AG09319 (cell line): ENCODE results near the gene LYPLA2.
"Not testable (repeated sequence)": the region's sequence is repeated elsewhere in the genome, so short reads cannot be mapped to it uniquely, and the experiment has no call there.

Experiments used
- DNase-seq: peaks from one replicate; pipeline ENCODE4 v3.0.0-alpha.2; 2010; ENCODE audit warnings: low read depth; ENCODE audit errors: extremely low read depth
- TF ChIP-seq, protein P1 (sequence below): IDR thresholded peaks from 2 replicates; pipeline ENCODE4 v1.5.1; 2011; ENCODE audit warnings: low read depth, mild to moderate bottlenecking, inconsistent platforms, low read length, moderate library complexity

LYPLA2 gene

DNA sequence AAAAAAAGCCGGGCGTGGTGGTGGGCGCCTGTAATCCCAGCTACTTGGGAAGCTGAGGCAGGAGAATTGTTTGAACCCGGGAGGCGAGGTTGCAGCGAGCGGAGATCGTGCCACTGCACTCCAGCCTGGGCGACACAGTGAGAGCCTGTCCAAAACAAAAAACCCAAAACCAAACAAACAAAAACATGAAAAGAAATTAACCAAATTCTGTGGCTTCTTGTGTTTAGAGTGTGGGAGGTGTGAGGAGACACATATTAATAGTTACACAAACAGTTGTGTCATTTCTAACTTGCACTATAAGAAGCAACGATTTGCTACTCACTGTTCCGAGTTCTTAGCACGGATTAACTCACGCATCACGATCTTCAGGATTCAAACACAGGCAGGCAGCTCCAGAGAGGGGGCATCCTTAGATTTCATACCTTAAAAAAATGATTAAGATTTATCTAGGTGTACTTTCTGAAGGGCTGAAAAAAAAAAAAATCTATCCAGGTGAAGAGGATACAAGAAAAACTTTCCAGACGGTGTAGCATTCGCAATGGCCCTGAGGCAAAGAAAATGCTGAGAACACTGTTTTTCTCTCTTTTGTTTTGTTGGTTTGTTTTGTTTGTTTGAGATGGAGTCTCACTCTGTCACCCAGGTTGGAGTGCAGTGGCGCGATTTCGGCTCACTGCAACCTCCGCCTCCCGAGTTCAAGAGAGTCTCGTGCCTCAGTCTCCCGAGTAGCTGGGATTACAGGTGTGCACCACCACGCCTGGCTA, 35.0 kb downstream of the LYPLA2 start:
- TF ChIP-seq, protein P1, sequence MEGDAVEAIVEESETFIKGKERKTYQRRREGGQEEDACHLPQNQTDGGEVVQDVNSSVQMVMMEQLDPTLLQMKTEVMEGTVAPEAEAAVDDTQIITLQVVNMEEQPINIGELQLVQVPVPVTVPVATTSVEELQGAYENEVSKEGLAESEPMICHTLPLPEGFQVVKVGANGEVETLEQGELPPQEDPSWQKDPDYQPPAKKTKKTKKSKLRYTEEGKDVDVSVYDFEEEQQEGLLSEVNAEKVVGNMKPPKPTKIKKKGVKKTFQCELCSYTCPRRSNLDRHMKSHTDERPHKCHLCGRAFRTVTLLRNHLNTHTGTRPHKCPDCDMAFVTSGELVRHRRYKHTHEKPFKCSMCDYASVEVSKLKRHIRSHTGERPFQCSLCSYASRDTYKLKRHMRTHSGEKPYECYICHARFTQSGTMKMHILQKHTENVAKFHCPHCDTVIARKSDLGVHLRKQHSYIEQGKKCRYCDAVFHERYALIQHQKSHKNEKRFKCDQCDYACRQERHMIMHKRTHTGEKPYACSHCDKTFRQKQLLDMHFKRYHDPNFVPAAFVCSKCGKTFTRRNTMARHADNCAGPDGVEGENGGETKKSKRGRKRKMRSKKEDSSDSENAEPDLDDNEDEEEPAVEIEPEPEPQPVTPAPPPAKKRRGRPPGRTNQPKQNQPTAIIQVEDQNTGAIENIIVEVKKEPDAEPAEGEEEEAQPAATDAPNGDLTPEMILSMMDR, result no peak
- DNase-seq, result no peak

DNA sequence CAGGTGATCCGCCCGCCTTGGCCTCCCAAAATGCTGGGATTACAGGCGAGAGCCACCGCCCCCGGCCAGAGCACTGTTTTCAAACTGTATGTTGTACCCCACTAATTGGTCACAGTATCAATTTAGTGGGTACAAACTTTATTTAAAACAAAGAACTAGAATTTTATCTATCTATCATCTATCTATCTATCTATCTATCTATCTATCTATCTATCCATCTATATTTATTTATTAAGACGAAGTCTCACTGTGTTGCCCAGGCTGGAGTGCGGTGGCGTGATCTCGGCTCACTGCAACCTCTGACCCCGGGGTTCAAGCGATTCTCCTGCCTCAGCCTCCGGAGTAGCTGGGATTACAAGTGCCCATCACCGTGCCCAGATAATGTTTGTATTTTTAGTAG, 35.6 kb downstream of the LYPLA2 start:
- not testable (repeated sequence) for DNase-seq

DNA sequence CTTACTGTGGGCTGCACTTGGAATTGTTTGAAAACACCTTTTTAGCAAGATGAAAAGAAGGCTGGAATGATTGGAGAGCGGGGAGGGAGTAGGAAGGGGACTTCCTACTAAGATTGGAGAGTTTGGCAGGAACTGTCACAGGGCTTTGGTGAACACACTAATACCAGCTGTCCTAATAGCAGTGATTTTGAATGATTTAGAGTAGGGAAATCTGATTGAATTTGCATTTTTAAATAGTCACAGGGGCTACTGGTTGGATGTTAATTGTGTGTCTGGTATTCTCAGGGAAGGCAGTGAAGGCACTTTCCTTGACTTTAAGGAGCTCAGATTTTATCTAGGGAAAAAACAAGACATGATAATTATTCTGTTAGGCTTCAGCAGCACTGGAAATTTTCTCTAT, 36.8 kb downstream of the LYPLA2 start:
- DNase-seq, result no peak
- TF ChIP-seq, protein P1, result no peak

DNA sequence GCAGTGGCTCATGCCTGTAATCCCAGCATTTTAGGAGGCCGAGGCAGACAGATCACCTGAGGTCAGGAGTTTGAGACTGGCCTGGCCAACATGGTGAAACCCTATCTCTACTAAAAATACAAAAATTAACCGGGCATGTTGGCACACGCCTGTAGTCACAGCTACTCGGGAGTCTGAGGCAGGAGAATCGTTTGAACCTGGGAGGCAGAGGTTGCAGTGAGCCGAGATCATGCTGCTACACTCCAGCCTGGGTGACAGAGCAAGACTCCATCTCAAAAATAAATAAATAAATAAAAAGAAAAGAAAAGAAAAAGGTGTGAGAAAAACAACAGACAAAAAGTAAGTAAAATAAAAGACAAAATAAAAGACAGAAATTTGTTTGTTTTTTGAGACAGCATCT, 43.2 kb downstream of the LYPLA2 start:
- DNase-seq, result not testable (repeated sequence)

DNA sequence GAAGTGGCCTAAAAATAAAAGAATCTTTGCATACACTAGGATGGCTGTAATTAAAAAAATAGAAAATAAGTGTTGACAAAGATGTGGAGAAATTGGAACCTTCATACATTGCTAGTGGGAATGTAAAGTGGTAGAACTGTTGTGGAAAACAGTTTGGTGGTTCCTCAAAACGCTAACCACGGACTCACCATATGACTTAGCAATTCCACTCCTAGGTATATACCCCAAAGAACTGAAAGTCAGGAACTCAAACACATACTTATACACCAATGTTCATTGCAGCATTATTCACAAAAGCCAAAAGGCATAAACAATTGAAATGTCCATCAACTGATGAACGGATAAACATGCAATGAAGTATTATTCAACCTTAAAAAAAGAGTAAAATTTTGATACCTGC, 45.1 kb downstream of the LYPLA2 start:
- no peak for DNase-seq
- TF ChIP-seq, protein P1, result no peak

DNA sequence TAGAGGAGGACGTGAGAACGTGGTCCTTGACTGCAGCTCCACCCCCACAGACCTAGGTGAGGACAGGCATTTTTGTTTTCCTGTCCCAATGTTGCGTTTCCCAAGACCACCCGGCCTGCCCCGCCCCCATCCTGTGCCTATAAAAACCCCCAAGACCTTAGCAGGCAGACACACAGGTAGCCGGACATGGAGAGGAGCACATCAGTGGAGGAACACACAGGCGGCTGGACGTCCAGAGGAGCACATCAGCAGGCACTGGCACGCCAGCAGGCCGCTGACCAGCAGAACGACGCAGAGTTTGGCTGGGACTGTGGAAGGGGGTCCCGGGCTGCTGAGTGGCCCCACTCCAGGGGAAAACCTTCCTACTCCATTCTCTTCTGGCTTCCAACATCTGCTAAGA, 47.0 kb downstream of the LYPLA2 start:
- TF ChIP-seq, protein P1, result no peak
- no peak for DNase-seq

DNA sequence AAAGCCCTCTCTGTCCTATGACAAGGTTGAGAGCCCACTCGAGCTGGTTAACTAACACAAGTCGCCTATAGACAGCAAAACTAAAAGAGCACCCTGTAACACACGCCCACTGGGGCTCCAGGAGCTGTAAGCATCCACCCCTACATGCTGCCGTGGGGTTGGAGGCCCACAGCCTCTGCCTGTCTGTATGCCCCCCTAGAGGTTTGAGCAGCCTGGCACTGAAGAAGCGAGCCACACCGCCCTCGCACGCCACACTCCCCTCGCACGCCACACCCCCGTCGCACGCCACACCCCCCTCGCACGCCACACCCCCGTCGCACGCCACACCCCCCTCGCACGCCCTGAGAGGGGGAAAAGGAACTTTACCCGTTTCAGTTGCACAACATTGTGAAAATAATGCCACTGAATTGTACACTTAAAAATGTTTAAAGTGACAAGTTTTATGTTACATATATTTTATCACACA, 47.5 kb downstream of the LYPLA2 start:
- DNase-seq, result peak; percentile 5
- TF ChIP-seq, protein P1, result no peak

DNA sequence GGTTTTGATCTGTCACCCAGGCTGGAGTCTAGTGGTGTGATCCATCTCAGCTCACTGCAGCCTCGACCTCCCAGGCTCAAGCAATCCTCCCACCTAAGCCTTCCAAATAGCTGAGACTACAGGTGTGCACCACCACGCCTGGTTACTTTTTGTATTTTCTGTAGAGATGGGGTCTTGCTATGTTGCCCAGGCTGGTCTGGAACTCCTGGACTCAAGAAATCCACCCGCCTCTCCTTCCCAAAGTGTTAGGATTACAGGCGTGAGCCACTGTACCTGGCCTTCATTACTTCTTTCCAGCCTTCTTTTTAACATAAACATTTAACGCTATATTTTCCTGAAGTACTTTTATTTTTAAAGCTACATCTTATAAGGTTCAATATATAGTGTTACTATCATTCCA, 52.7 kb downstream of the LYPLA2 start:
- DNase-seq, result no peak
- TF ChIP-seq, protein P1, result no peak
